ENCODE measurements around the gene XAGE1B. TPM values are rescaled to one million over a fixed set of nuclear protein-coding genes. Genes with fewer than 3 reads are reported as not detected.

The XAGE1B gene
- total RNA-seq, 1 donor from 2014 or later: not detected

Other genes with a start within 250 kb of the XAGE1B start
- not detected for gene XAGE2, start 148.0 kb downstream of the XAGE1B start, total RNA-seq
- gene XAGE1A, start 21.3 kb downstream of the XAGE1B start, total RNA-seq: not detected
- not detected for gene SSX7, start 137.8 kb upstream of the XAGE1B start, total RNA-seq
- gene SSX2, start 190.1 kb upstream of the XAGE1B start, total RNA-seq: not detected
- not detected for gene SSX2B, start 234.2 kb upstream of the XAGE1B start, total RNA-seq